SKM-1 treated with dmso at 0.1 percent for 144 hours (cell line): ENCODE results near the gene ARPP19.
A peak's percentile ranks its signal among the peaks of the same experiment; 100 is the strongest.
"Not testable (repeated sequence)": the region's sequence is repeated elsewhere in the genome, so short reads cannot be mapped to it uniquely, and the experiment has no call there.

Experiments used
- DNase-seq: peaks from one replicate; lab custom pipeline; 2025; ENCODE audit not compliant: unreplicated experiment; lab: John Stamatoyannopoulos, UW

ARPP19 gene, protein sequence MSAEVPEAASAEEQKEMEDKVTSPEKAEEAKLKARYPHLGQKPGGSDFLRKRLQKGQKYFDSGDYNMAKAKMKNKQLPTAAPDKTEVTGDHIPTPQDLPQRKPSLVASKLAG

DNA sequence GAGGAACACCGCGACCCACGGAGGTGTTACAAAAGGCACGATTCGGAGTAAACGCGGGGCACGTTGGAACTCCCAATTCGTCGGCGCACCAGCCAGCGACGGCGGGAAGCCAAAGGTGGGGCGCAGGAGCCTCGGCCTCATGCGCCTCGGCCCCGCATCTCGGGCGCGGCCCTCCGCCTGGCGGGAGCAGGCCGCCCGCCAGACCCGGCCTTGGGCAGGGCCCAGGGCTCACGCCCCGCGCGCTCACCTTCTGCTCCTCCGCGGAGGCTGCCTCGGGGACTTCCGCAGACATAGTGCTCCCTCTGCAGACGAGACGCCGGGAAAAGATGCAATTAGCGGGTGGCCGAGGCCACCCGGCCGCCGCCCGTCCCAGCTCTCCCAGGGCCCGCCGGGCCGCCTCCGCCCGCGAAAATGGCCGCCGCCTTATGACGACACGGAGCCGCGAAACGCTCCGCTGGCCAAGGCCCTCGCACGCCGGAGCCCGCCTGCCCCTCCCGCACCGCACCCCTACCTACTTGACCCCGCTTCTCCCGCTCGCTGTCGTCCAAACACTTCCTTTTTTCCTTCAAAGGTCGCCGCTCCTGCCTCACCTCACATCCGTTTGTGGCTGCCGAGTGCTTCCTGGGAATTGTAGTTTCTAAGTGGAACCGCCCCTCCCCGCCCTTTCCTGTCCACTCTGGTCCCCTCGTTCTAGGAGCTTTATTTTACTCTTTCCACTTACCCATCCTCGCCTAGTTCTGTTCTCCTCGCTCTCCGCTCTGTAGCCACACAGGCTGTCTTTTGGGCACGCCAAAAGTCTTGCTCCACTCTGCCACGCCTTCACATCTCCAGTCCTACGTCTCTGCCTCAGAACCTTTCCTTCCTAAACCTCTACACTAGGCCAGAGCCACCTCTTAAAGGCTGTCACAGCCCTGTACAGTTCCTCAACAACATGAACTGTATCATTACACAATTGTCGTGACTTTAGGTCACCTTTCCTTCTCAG is at the start of gene ARPP19:
ARPP19 (minus strand) TSS at position 430 of the 985 bp plus-strand sequence; CDS start at position 292, 138 bp downstream.
- peak; percentile 94 for DNase-seq

DNA sequence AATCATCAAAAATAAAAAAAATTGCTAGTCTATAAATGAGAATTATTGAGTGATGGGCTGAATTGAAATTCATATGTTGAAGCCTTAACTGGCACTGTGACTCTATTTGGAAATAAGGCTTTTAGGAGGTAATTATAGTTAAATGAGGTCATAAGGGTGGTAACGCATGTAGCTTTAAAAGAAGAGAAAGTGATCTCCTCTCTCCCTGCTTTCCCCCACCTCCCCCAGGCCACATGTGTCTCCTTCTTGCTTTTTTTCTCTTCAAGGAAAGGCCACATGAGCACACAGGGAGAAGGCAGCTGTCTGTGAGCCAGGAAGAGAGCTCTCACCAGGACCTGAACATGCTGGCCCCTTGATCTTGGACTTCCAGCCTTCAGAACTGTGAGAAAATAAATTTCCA is 48.2 kb upstream of the ARPP19 start:
- DNase-seq: no peak

DNA sequence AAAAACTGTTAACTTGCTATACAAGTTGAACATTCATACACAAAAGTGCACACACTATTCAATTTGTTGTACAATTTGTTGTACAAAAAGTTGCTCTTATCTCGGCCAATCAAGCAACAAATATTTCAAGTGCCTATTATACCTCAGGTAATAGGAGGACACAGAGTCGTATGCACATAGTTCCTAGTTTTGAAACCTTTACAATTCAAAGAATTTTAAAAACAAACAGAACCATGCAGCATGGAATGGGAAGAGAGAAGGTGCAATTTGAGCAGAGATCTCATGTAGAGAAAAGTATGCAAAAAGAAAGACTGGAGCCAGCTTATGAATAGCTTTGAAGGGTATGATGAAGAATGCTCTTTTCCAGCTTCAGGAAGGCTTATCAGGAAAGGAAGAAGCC is 46.5 kb upstream of the ARPP19 start:
- DNase-seq: no peak

DNA sequence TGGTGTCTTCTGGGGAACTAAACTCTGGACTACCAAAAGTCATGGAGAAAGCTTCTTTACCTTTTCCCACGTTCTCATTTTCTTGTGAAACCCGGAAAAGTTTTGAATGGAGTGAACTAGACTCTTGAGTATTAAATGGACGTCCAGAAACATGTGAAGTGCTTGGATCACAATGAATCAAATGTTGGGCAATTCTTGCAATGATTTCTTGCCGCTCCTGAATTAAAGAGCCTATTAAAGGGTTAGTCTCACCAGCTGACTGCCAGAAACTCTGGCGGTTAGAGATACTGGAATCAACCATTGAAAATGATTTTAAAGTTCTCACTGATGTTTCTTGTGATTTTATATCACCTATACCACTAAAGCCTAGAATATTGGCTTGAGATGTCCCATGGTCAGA is 40.8 kb upstream of the ARPP19 start:
- DNase-seq: no peak

DNA sequence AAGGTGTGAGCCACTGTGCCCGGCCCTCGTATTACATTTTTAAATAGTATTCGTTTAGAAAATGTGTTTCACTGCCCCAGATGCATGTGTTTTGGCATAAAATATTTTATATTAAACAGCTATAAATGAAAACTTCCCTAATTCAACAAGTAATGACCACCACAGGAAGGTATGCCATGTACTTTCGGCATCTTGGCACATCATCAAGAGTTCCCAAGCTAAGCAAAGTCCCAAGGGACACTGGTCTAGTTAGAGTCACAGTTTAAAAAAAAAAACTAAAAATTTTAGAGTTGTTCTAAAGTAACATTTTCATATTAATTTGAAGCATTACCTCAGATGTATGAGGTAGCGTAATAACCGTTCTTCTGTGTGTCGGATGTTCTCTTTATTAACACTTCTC is 15.6 kb upstream of the ARPP19 start:
- DNase-seq: no peak

DNA sequence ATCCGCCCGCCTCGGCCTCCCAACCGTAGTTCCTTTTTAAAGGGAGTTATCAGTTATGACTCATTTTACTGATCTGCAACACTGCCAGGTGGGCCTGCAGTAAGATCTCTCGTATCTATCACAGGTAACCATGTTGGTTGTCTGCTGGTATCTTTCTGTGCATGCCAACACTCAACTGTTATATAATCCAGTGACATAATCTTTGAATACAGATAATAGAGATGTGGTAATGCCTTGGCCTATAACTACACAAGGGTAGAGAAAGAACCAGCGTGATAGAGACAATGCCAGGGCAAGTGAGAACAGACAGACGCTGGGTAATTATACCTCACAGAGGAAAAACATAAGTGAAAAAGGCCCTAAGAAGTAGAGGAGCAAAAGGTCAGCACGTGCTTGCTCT is 11.0 kb upstream of the ARPP19 start:
- DNase-seq: no peak

DNA sequence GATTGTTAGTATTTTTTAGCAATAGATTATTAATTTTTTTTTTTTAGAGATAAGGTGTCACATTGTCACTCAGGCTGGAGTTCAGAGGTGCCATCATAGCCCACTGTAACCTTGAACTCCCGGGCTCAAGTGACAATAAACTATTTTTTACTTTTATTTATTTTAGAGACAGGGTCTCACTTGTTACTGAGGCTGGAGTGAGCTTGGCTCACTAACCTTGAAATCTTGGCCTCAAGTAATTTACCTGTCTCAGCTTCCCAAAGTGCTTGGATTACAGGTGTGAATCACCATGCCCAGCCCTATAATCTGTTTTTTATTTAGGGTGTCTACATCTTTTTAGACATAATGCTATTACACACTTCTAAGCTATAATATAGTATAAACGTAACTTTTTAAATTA is 7.9 kb upstream of the ARPP19 start:
- DNase-seq: no peak

DNA sequence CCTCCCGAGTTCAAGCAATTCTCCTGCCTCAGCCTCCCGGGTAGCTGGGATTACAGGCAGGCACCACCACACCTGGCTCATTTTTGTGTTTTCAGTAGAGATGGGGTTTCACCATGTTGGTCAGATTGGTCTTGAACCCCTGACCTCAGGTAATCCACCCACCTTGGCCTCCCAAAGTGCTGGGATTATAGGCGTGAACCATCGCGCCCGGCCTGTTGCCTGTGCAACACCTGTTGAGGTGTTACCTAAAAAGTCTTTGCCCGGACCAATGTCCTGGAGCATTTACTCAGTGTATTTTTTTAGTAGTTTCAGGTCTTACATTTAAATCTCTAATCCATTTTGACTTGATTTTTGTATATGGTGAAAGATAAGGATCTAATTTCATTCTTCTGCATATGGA is 6.7 kb upstream of the ARPP19 start:
- DNase-seq: not testable (repeated sequence)

DNA sequence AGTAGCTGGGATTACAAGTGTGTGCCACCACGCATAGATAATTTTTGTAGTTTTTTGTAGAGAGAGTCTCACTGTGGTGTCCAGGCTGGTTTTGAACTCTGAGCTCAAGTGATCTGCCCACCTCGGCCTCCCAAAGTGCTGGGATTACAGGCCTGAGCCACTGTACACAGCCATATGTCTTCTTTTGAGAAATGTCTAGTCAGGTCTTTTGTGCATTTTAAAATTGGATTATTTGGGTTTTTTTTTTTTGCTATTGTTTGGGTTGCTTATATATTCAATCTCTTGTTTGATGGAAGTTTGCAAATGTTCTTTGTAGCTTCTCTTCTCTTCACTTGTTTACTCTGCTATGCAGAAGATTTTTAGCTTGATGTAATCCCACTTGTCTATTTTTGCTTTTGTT is 6.2 kb upstream of the ARPP19 start:
- DNase-seq: no peak

DNA sequence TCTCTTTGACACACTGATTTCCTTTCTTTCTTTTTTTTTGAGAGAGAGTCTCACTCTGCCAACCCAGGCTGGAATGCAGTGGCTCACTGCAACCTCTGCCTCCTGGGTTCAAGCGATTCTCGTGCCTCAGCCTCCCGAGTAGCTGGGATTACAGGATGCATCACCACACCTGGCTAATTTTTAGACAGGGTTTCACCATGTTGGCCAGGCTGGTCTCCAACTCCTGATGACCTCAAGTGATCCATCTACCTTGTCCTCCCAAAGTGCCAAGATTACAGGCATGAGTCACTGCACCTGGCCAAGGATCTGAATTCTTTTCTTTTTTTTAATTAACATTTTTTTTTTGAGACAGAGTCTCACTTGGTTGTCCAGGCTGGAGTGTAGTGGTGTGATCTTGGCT is 5.8 kb upstream of the ARPP19 start:
- not testable (repeated sequence) for DNase-seq

DNA sequence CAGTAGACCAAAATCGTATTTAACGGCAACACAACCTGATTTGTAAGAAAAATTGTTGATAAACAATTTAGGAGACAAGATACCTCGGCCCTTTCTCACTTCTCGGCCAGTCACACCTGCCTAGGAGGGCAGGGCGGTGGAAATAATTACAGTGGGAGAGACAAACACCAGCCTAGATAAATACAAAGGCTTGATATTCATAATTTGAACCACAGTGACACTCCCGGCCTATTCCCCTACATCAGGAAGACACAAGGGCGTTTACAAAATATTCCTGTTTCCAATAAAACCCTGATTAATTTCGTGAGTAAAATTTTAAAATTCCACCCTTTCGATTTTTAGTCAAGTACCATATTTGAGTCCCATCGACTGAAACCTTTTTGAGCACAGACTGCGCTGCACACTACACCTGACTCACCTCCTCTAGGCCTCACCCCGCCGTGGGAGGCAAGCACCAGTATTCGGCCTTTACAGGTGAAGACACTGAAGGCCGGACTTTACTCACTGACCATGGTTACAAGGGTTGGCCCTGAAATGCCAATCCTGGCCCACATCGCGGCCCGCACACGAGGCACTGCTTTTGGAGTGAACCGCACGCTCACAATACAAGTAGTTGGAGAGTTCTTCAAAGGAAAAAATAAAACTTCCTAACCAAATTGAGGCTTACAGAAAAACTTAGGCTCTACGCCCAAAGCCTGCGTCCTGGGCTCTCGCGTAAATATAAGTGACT is 794 bp downstream of the ARPP19 start:
- no peak for DNase-seq

DNA sequence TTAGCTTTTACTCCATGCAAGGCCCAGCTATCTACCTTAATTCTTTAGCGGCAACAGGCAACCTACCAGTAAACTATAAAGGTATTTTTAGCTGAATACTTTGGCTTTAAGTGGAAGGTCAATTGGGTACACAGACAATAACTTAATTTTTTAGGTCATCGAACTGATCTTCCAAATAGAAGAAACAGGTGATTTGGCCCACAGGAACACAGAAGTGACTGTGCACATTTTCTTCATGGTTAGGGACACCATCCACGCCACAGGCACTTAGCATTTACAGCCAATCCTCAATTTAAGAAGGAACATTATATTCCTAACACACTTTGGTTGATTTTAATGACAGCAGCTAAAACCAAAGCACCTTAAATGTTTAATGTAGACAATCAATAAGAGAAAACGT is 1.9 kb downstream of the ARPP19 start:
- DNase-seq: no peak

DNA sequence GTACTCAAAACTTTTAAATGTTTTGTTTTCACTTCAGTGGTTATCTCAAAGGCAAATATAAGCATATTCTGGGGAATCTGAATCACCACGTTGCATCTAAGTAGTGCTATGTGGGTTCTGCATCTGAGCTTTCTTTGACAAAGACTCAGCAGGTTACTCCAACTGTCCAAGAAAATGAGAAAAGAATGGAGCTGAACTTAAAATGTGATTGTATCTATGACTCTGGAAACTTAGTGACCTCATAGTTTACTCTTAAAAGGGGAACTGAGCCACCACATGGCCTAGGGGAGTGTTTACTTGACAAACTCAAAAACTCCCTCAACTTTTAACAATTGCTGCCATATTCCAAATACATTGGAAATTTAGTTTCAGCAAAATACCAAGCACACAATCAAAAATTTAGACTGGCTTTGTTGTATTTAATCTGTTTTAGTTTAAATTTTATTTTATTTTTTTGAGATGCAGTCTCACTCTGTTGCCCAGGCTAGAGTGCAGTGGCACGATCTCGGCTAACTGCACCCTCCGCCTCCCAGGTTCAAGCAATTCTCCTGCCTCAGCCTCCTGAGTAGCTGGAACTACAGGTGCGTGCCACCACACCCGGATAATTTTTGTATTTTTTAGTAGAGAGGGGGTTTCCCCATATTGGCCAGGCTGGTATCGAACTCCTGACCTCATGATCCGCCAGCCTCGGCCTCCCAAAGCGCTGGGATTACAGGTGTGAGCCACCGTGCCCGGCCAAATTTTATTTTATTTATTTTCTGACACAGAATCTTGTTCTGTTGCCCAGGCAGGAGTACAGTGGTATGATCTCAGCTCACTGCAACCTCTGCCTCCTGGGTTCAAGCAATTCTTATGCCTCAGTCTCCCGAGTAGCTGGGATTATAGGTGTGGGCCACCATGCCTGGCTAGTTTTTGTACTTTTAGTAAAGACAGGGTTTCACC is 3.1 kb downstream of the ARPP19 start:
- peak; percentile 47 for DNase-seq

DNA sequence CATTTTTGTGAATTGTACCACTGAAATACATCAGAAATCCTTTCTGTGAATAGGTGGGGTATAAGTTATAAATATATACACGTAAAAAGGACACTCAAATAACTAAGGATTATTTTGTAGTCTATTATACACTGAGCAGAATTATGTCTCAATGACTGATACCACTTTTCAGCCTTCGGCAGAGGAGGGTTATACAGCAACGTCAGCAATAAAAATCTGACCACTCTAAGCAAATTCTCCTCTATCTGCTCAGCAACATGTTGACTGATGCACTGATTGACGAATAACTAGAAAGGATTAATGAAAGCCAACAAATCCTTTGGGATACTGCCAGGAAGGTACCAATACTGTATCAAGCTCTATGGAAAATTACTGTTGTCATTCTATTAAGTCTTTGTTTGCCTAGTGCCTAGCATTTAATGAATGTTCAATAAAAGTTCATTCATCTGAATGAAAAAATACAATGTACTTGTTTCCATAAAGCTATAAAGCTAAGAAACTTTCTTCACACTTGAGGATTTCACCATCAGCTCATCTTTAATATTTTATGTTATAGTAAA is 5.2 kb downstream of the ARPP19 start:
- DNase-seq: no peak

DNA sequence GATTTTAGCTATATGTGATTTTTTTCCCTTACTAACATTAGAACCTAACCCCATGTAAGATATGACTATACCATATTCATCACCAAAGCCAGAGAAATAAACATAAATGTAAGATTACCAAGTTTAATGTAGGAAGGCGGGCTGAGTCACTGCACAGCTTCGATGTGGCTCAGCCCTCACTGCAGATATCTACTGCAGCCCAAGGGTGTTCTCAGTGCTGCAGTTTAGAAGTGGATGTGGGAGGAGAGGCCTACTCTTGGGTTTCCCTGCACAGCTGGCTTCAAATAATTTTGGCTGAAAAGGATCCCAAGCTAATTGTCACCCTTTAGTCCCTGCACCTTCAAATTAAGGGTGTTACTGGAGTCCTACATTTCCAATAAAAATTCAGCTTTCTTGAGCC is 9.3 kb downstream of the ARPP19 start:
- no peak for DNase-seq

DNA sequence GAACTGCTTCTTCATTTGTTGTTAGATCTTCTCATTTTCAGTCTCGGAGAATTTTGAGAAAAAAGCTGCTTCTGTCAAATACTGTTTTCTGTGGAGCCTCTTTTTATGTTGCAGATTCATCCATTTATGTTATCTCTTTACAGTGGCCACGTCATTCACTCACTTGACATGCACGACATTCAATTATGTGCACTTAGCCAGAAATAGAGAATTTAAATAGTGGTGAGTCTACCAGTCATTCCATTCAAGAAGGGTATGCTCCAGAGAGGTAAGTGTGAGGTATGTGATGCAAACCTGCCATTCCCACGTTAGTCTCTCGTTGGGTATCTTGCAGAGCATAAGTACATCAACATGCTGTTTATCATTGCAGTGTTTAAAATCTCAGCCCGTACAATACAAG is 9.8 kb downstream of the ARPP19 start:
- DNase-seq: no peak

DNA sequence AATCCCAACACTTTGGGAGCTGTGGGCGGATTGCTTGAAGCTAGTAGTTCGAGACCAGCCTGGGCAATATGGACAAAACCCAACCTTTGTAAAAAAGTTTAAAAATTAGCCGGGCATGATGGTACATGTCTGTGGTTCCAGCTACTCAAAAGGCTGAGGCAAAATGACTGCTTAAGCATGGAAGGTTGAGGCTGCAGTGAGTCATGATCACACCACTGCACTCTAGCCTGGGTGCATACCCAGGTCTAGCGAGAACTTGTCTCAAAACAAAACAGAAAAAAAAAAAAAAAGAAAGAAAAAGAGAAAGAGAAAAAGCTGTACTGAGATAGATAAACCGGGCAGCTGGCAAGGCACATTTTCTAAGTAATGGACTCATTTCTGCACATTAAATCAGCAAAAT is 10.6 kb downstream of the ARPP19 start:
- no peak for DNase-seq

DNA sequence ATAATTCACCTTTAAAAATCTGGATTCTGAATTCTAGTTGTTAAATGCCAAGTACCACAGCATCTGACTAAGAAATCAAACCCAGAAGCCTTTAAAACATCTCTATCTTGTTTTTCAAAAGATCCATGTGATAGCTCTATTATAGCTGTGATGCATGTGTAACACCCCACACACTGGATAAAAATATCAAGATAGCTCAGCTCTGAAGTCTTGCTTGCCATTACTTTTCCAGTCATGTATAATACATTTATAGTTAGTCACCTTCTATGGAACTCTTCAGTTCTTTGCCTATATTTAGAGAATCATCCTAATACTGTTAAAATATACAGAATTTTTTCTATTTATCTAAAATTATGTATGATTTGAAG is 11.6 kb downstream of the ARPP19 start:
- DNase-seq: no peak

DNA sequence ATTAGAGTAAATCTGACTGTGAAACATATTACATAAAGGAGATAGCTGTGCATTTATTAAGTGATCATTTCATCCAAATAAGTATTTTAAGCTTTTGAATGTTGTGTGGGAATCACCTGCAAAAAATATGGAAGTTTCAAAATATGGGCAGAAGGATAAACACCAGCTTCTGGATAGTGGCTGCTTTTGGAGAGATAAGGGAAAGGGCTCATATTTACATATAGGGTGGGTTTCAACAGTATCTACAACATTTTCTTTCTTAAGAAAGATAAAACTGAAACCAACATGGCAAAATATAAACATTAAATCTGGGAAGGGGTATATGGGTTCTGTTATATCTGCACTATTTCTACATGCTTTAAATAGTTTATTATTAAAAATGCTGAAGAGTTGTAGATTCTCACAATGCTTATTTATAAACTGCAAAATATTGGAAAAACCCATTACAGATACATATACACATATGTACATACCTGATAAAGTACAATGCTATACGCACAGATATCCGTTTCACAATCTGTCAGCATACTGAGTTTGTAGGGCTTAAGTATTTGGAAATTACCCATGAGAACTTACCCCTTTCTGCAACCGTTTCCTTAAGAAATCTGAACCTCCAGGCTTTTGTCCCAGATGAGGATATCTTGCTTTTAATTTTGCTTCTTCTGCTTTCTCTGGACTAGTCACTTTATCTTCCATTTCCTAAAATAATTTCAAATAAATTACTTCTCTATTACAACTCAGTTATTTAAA is 12.1 kb downstream of the ARPP19 start:
- no peak for DNase-seq

DNA sequence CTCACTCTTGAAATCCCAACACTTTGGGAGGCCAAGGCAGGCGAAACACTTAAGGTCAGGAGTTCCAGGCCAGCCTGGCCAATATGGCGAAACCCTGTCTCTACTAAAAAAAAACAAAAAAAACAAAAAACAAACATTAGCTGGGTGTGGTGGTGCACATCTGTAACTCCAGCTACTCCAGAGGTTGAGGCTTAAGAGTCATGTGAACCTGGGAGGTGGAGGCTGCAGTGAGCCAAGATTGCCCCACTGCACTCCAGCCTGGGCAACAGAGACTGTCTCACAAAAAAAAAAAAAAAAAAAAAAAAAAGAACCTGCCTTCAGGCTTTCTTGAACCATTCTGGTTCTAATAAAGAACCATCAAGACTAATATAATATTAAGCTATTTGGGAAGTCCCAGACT is 16.5 kb downstream of the ARPP19 start:
- no peak for DNase-seq
